BLaER1 treated with 17β-estradiol and CSF1 and Interleukin-3, amounts not matched to agents 10 nM and 100 nM (cell line): ENCODE measurements around the gene CRYAB.
"Not testable (repeated sequence)": the region's sequence is repeated elsewhere in the genome, so short reads cannot be mapped to it uniquely, and the experiment has no call there.

ENCODE experiments used
- H3K27ac ChIP-seq, 11 experiments: shearing (Covaris generic); formaldehyde crosslinking; 2 replicates each; pipeline ENCODE4 v1.8.1; 2022
- H3K27me3 ChIP-seq, 11 experiments: shearing (Covaris generic); formaldehyde crosslinking; 2 replicates each; pipeline ENCODE4 v1.8.1; 2022
- H3K36me3 ChIP-seq, 11 experiments: shearing (Covaris generic); formaldehyde crosslinking; 2 replicates each; pipeline ENCODE4 v1.8.1; 2022
- H3K4me1 ChIP-seq, 10 experiments: shearing (Covaris generic); formaldehyde crosslinking; 2 replicates each; pipeline ENCODE4 v1.8.1; 2022
- H3K4me2 ChIP-seq, 11 experiments: shearing (Covaris generic); formaldehyde crosslinking; 2 replicates each; pipeline ENCODE4 v1.8.1; 2022
- H3K4me3 ChIP-seq, 10 experiments: shearing (Covaris generic); formaldehyde crosslinking; 2 replicates each; pipeline ENCODE4 v1.8.1; 2022
- H3K9ac ChIP-seq, 11 experiments: shearing (Covaris generic); formaldehyde crosslinking; 2 replicates each; pipeline ENCODE4 v1.8.1; 2022
- H3K9me3 ChIP-seq, 11 experiments: shearing (Covaris generic); formaldehyde crosslinking; replicated peaks in 1 of 11; 2 replicates each; pipeline ENCODE4 v1.8.1; 2022
- H4K20me1 ChIP-seq, 11 experiments: shearing (Covaris generic); formaldehyde crosslinking; 2 replicates each; pipeline ENCODE4 v1.8.1; 2022
- Cebpa-rat ChIP-seq, 11 experiments: shearing (Covaris generic); IDR thresholded peaks; 2 replicates each; pipeline ENCODE4 v1.8.1; 2022

CRYAB gene

DNA sequence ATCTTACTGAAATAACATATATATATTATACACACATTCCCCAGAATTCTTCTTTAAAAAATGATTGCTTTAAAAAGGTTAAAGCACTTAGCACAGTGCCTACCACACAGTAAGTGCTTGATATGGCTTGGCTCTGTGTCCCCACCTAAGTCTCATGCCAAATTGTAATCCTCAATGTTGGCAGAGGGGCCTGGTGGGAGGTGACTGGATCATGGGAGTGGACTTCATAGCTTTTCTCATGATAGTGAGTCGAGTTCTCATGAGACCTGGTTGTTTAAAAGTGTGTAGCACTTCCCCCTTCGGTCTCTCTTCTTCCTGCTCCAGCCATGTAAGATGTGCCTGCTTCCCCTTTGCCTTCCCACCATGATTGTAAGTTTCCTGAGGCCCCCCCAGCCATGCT is 6.2 kb downstream of the CRYAB start:
- no peak for TF ChIP-seq Cebpa-rat (IDR thresholded peaks at IDR 0.05)
- Histone ChIP-seq H3K36me3 (no peaks in the 10 kb centered on the region; a peak in 1 of 22 replicates), H3K27ac (no peak overlapping the region), H3K9ac (no peak overlapping the region), H3K27me3 (no peaks in the 10 kb centered on the region), H3K4me2 (no peak overlapping the region), H3K9me3 (peaks cover 16 to 33% (median 23%) of the 10 kb centered on the region in 11 experiments), H3K4me1 (peaks cover 0 to 4% (median 0%) of the 10 kb centered on the region in 10 experiments; a peak in 3 of 20 replicates), H4K20me1 (no peaks in the 10 kb centered on the region), H3K4me3 (no peak overlapping the region; a peak in 1 of 20 replicates)

DNA sequence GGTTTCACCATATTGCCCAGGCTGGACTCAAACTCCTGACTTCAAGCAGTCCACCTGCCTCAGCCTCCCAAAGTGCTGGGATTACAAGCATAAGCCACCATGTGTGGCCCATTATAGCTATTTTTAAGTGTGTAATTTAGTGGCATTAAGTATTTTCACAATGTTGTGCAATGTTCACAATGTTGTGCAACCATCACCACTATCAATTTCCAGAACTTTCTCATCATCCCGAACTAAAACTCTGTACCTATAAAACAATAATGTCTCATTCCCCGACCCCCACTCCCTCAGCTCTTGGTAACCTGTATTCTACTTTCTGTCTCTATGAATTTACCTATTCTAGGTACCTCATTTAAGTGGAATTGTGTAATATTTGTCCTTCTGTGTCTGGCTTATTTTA is 24.7 kb downstream of the CRYAB start:
- peak in 3 of 11 experiments; percentile 11 to 33 (median 33); a peak in 2 of 22 replicates for TF ChIP-seq Cebpa-rat (IDR thresholded peaks at IDR 0.05)
- Histone ChIP-seq H3K4me3 (no peak overlapping the region), H3K9me3 (peaks cover 0 to 6% (median 0%) of the 10 kb centered on the region in 11 experiments; a peak in 3 of 22 replicates), H3K27me3 (no peaks in the 10 kb centered on the region), H3K36me3 (no peaks in the 10 kb centered on the region), H3K9ac (no peak overlapping the region), H3K4me2 (no peak overlapping the region), H3K4me1 (peaks cover 0 to 4% (median 0%) of the 10 kb centered on the region in 10 experiments; a peak in 2 of 20 replicates), H4K20me1 (no peaks in the 10 kb centered on the region), H3K27ac (no peak overlapping the region)

DNA sequence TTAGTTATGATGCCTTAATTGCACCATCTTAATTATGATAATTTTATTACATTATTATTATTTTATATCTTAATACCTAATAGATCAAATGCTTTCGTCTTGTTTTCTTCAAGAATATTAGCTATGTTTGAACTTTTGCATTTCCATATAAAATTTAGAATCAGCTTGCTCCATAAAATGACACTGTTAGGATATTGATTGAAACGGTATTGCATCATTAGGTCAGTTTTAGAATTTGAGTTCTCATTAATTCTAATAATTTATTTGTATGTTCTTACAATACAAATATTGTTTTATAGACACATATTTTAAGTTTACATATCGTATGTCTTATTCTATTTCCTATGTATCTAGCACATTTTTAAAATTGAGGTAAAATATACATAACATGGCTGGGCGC is 25.5 kb downstream of the CRYAB start:
- TF ChIP-seq Cebpa-rat (IDR thresholded peaks at IDR 0.05), result no peak
- Histone ChIP-seq H3K9me3 (no peaks in the 10 kb centered on the region), H3K9ac (no peak overlapping the region), H3K36me3 (no peaks in the 10 kb centered on the region), H3K4me2 (no peak overlapping the region), H3K27ac (no peak overlapping the region), H3K27me3 (no peaks in the 10 kb centered on the region), H3K4me1 (peaks cover 0 to 9% (median 0%) of the 10 kb centered on the region in 10 experiments; a peak in 2 of 20 replicates), H3K4me3 (no peak overlapping the region), H4K20me1 (no peaks in the 10 kb centered on the region)

DNA sequence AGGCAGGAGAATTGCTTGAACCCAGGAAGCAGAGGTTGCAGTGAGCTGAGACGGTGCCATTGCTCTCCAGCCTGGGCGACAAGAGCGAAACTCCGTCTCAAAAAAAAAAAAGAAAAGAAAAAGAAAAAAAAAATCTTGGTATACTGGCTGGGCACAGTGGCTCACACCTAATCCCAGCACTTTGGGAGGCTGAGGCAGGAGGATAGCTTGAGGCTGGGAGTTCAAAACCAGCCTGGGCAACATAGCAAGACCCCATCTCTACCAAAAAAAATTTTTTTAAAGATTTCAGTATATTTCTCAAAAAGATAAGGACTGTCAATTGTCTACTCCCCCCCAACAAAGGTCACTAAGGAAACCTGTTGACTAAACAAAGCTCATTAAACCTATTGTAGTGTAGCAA is 26.5 kb downstream of the CRYAB start:
- H3K4me1 ChIP-seq, H4K20me1 ChIP-seq, H3K9me3 ChIP-seq, H3K4me3 ChIP-seq, H3K36me3 ChIP-seq, H3K27me3 ChIP-seq, H3K27ac ChIP-seq, H3K4me2 ChIP-seq, H3K9ac ChIP-seq: not testable (repeated sequence)

DNA sequence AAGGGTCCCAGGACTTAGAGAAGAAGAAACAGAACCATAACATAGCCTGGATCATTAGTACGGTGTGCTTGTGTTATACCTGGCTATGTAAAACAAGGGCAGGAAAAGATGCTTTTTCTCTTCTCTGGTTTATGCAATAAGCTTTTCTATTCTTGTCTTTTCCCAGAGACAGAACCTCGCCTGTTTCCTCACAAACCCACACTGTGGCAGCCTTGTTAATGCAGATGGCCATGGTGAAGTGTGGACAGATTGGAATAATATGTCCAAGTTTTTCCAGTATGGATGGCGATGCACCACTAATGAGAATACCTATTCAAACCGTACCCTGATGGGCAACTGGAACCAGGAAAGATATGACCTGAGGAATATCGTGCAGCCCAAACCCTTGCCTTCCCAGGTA is 29.4 kb downstream of the CRYAB start:
- no peaks in the 10 kb centered on the region for H4K20me1 ChIP-seq
- H3K9me3 ChIP-seq, result no peaks in the 10 kb centered on the region
- H3K4me2 ChIP-seq, result peak overlapping the region in 1 of 11 experiments; percentile 13; a peak in 1 of 22 replicates
- peaks cover 8 to 29% (median 16%) of the 10 kb centered on the region in 10 experiments for H3K4me1 ChIP-seq
- H3K27ac ChIP-seq, result no peak overlapping the region
- no peak for TF ChIP-seq Cebpa-rat (IDR thresholded peaks at IDR 0.05)
- H3K4me3 ChIP-seq, result no peak overlapping the region
- no peaks in the 10 kb centered on the region for H3K36me3 ChIP-seq
- no peak overlapping the region for H3K9ac ChIP-seq
- H3K27me3 ChIP-seq, result no peaks in the 10 kb centered on the region

DNA sequence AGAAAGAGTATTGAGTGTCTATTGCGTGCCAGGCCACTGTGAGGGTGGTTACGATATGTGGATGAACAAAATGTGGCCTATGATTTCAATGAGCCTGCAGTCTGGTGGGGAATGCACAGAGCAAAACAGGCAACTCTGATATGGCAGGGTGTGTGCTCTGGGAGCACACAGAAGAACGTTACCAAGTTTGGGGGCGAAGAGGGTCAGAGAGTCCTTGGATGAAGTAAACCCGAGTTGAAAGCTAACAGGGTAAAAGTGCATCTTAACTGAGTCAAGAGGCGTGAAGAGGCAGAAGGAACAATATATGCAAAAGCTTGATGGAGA is 32.0 kb downstream of the CRYAB start:
- Histone ChIP-seq H3K36me3 (peaks cover 0 to 21% (median 12%) of the 10 kb centered on the region in 11 experiments; a peak in 13 of 22 replicates), H3K4me2 (peak overlapping the region; percentile 78 to 94 (median 84)), H3K9ac (peak overlapping the region; percentile 72 to 89 (median 83)), H3K27ac (peak overlapping the region; percentile 73 to 99 (median 83)), H3K27me3 (no peaks in the 10 kb centered on the region), H4K20me1 (no peaks in the 10 kb centered on the region), H3K4me1 (peaks cover 8 to 36% (median 16%) of the 10 kb centered on the region in 10 experiments), H3K9me3 (no peaks in the 10 kb centered on the region), H3K4me3 (peak overlapping the region; percentile 66 to 81 (median 72))
- TF ChIP-seq Cebpa-rat (IDR thresholded peaks at IDR 0.05), result no peak

DNA sequence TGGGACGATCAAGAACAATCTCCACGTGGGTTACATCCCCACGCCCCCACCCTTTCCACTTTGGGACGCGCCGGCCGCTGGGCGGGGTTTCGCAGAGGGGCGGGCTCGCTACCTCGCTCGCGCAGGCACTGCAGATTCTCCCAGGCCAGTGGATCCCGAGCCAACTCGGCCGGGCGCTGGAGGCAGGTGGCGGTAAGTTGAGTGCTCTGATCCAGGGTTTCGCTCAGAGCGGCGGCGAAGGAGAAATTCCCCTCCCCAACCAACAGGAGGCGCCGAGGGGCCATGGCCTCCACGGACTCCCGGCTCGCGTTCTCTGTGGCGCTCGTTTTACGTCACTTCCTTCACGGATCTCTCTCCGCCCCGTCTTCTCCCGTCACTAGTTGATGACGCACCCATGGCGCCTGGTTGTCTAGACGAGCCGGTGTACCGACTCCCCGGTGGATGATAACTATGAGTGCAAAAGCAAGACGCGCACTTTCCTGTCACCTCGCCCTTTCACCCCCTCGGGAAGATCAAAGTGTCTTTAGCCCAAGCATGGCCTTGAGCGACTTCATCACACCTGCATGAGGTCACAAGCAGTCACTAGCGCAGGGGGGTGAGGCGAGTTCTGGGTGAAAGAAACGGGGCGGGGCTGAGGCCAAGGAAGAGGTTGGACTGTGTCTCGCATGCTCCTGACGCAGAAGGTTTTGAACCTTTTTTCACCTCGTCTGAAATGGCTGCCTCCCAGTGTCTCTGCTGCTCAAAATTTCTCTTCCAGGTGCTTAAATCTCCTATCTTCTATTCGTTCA is 32.5 kb downstream of the CRYAB start, which contains the start of the genes CFAP68 and FDXACB1:
Gene CFAP68 (plus strand): TSS at position 693 of the 788 bp plus-strand sequence. CDS start 20 bp downstream, at position 713.
Gene FDXACB1 (minus strand): TSS at position 317 of the 788 bp plus-strand sequence. CDS start 33 bp downstream, at position 284.
- Histone ChIP-seq H3K27ac (peak within 1 kb of the TSS; percentile 73 to 99 (median 83)), H3K4me2 (peak within 1 kb of the TSS; percentile 78 to 94 (median 87)), H3K9me3 (no peaks in the 10 kb centered on the region), H3K4me1 (peaks cover 8 to 36% (median 16%) of the 10 kb centered on the region in 10 experiments), H4K20me1 (no peaks in the 10 kb centered on the region), H3K9ac (peak within 1 kb of the TSS; percentile 72 to 89 (median 83)), H3K4me3 (peak within 1 kb of the TSS; percentile 66 to 81 (median 72)), H3K27me3 (no peaks in the 10 kb centered on the region), H3K36me3 (peaks cover 0 to 21% (median 12%) of the 10 kb centered on the region in 11 experiments; a peak in 13 of 22 replicates)
- no peak for TF ChIP-seq Cebpa-rat (IDR thresholded peaks at IDR 0.05)

DNA sequence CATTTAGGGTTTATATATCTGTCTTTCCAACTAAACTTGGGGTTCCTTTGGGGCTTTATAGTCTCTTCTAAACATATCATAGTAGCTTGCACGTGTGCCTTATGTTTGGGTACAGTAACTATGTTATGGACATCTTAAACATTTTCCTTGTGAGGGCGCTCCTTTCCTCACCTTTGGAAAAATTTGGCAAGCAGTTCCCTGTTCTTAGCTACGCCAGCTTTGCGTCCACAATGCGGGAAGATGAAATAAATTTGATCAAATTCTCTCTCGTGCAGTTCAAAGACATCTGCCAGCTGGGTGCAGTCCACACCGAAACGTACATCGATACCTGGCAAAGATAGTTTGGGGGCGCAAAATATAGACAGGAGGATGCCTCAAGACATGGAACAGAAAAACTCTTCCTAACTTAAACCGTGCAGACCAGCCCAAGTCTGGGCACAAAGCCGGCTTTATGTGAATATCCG is 33.2 kb downstream of the CRYAB start:
- peak overlapping the region; percentile 72 to 89 (median 83) for H3K9ac ChIP-seq
- H4K20me1 ChIP-seq, result no peaks in the 10 kb centered on the region
- peaks cover 0 to 21% (median 12%) of the 10 kb centered on the region in 11 experiments; a peak in 13 of 22 replicates for H3K36me3 ChIP-seq
- peaks cover 8 to 36% (median 16%) of the 10 kb centered on the region in 10 experiments for H3K4me1 ChIP-seq
- no peaks in the 10 kb centered on the region for H3K9me3 ChIP-seq
- no peak for TF ChIP-seq Cebpa-rat (IDR thresholded peaks at IDR 0.05)
- H3K27ac ChIP-seq, result peak overlapping the region; percentile 73 to 99 (median 83)
- peak overlapping the region; percentile 78 to 94 (median 87) for H3K4me2 ChIP-seq
- peak overlapping the region; percentile 66 to 81 (median 72) for H3K4me3 ChIP-seq
- no peaks in the 10 kb centered on the region for H3K27me3 ChIP-seq

DNA sequence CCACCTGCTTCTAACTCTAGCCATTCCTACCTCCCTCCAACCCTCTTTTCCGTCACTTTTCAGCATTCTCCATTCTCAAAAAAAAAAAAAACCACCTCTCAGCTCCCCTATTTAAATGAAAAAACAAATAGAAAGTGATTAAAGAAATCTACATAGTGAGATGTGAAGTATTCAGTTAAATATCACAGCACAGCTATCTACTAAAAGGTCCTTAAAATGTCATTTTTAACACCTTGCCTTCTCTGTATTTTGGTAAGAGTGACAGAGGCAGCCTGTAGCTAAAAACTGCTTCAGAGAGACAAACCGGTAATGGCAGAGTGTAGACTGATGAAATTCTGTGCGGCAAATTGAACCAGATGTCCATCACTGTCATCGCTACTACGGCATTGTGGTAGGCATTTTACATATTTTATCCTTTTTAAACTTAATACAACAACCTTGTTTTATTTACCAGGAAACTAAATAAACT is 39.8 kb downstream of the CRYAB start:
- Histone ChIP-seq H3K4me3 (peak overlapping the region; percentile 75 to 93 (median 85)), H3K27ac (peak overlapping the region in 10 of 11 experiments; percentile 44 to 77 (median 71); a peak in 19 of 22 replicates), H4K20me1 (no peaks in the 10 kb centered on the region), H3K4me2 (peak overlapping the region; percentile 62 to 92 (median 80)), H3K4me1 (peaks cover 10 to 22% (median 15%) of the 10 kb centered on the region in 10 experiments), H3K36me3 (peaks cover 23 to 48% (median 34%) of the 10 kb centered on the region in 11 experiments), H3K9ac (peak overlapping the region; percentile 71 to 87 (median 83)), H3K27me3 (no peaks in the 10 kb centered on the region), H3K9me3 (no peaks in the 10 kb centered on the region)
- no peak for TF ChIP-seq Cebpa-rat (IDR thresholded peaks at IDR 0.05)
